Heart left ventricle (tissue), 16 donors: ENCODE measurements around the gene TRAPPC14. TPM values are rescaled to one million over a fixed set of nuclear protein-coding genes. Genes with fewer than 3 reads are reported as not detected.

Experiments used
- ATAC-seq, 4 donors: fragments of 200-7000 bp; cut with Tn5 transposase; one replicate each; pipeline ENCODE4 v1.9.1; 2020 to 2022; ENCODE audit warnings: moderate library complexity in 4 of 4, mild to moderate bottlenecking in 3 of 4, moderate number of reproducible peaks in 1 of 4
- DNase-seq, 5 donors: peaks; one replicate each; pipeline ENCODE4 v3.0.0-alpha.2; 2020
- H3K27ac ChIP-seq, 12 donors: fragments of 200-600 bp; sonication (generic) in 4 of 12; one replicate each; pipeline versions ENCODE4 v1.5.0 to v1.8.0; 2016 to 2022; ENCODE audit warnings: mild to moderate bottlenecking in 2 of 12
- H3K27me3 ChIP-seq, 9 donors: fragments of 200-600 bp; sonication (generic) in 2 of 9; one replicate each; pipeline versions ENCODE4 v1.5.1 to v1.8.0; 2016 to 2022; ENCODE audit warnings: mild to moderate bottlenecking in 3 of 9
- H3K36me3 ChIP-seq, 9 donors: fragments of 200-600 bp; sonication (generic) in 2 of 9; one replicate each; pipeline versions ENCODE4 v1.5.0 to v1.8.0; 2018 to 2022; ENCODE audit warnings: mild to moderate bottlenecking in 2 of 9
- H3K4me1 ChIP-seq, 12 donors: fragments of 200-600 bp; sonication (generic) in 4 of 12; one replicate each; pipeline versions ENCODE4 v1.5.0 to v1.8.0; 2016 to 2022; ENCODE audit warnings: mild to moderate bottlenecking in 3 of 12
- H3K4me3 ChIP-seq, 12 donors: fragments of 200-600 bp; sonication (generic) in 4 of 12; one replicate each; pipeline versions ENCODE4 v1.5.0 to v1.8.0; 2017 to 2022; ENCODE audit warnings: mild to moderate bottlenecking in 9 of 12, moderate library complexity in 4 of 12
- H3K9me3 ChIP-seq, 12 donors: fragments of 200-600 bp; sonication (generic) in 4 of 12; one replicate each; pipeline versions ENCODE4 v1.5.0 to v1.8.0; 2016 to 2022; ENCODE audit warnings: mild to moderate bottlenecking in 1 of 12
- POLR2A ChIP-seq, 2 donors: fragments of 450-650 bp; IDR thresholded peaks; one replicate each; pipeline ENCODE4 v1.6.1; 2017; ENCODE audit warnings: antibody characterized with exemption in 2 of 2, mild to moderate bottlenecking in 2 of 2, moderate library complexity in 2 of 2
- WGBS, 4 donors: extraction: QIAGEN DNeasy Blood & Tissue Kit in 2 of 4; methylation state at CpG; one replicate each; pipeline versions ENCODE4 v1.1.5 to v1.1.7; 2013 to 2018; 5-methylcytosine and 5-hydroxymethylcytosine counted together
- intact Hi-C, 10 donors: fragments of 100-400 bp; cut with DNase I; formaldehyde crosslinking; loops; one replicate each; pipeline versions ENCODE4 v1.11.1 to v1.14.2; 2022
- long read RNA-seq, 3 donors: library from polyadenylated mRNA; unstranded; transcript quantifications; one replicate each; pipeline ENCODE4 v2.0.0, GENCODE V29; 2020 to 2021
- polyA plus RNA-seq, 2 donors: library from polyadenylated mRNA; stranded (reverse); fragments of 200-250 nt; gene quantifications; one replicate each; pipeline ENCODE4 v1.2.3, GENCODE V29; 2013
- total RNA-seq, 9 donors: library from RNA; depleted of rRNA in 2 of 9; stranded (reverse); fragments of >200 nt in 2 of 9; fragmentation: NEBNext Ultra II Directional in 3 of 9; extraction: Animal tissue kit (Norgen Biotek cat#: 25700) in 3 of 9; gene quantifications; one replicate each; pipeline versions ENCODE4 v1.1.0 to v1.2.4, GENCODE V29; 2016 to 2023
- TF ChIP-seq, protein P1 (sequence below), 12 donors: fragments of 200-600 bp; sonication (generic) in 4 of 12; IDR thresholded peaks; one replicate each; pipeline versions ENCODE4 v1.5.0 to v1.8.0; 2018 to 2022; ENCODE audit warnings: antibody characterized with exemption in 12 of 12, mild to moderate bottlenecking in 5 of 12
- donor health status: ischemic (EF 13 %, LVEDD 7.1; RV severe dilation, severe dysfunction).
- donor health status: healthy with polysubstance abuse.
- donor health status: DM: no; HTN: yes; CAD: no.
- donor health status: DM: no; HTN: no; CAD: no.
- donor health status: ischemic (EF 25% LVEDD 6.9; RV normal size, moderate dysfunction).
- donor health status: ischemic (EF 25% LVEDD 5.7; RV mildly dilated, moderate dysfunction).
- donor health status: healthy.
- donor health status: DM: yes; HTN: yes; CAD: no.
- donor health status: ischemic (EF 35%, LVEDD 5.7; RV mildly dilated, moderate dysfunction).
- donor health status: nonischemic (EF 11% LVEDD 7.7; RV severe dilation, severe dysfunction).
- donor health status: DM: yes; HTN: yes; CAD: no.
- donor health status: PGD.
- donor health status: ischemic (EF 29% LVEDD 5.4; RV normal size, mild dysfunction).
- donor health status: nonischemic (EF 23%, LVEDD 6.1; RV moderate dilation, normal function).

The TRAPPC14 gene, protein sequence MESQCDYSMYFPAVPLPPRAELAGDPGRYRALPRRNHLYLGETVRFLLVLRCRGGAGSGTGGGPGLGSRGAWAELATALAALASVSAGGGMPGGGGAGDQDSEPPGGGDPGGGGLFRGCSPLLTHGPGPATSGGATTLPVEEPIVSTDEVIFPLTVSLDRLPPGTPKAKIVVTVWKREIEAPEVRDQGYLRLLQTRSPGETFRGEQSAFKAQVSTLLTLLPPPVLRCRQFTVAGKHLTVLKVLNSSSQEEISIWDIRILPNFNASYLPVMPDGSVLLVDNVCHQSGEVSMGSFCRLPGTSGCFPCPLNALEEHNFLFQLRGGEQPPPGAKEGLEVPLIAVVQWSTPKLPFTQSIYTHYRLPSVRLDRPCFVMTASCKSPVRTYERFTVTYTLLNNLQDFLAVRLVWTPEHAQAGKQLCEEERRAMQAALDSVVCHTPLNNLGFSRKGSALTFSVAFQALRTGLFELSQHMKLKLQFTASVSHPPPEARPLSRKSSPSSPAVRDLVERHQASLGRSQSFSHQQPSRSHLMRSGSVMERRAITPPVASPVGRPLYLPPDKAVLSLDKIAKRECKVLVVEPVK
- total RNA-seq (10 to 100 TPM in 2 of 9 donors, 1 to 10 TPM in 7; 4.0 to 14.9 (median 7.4) TPM), polyA plus RNA-seq (1 to 10 TPM; 6.2 to 9.2 TPM)
- long read RNA-seq, donor 1, partial matches to known transcripts, result 1 of 5 reads
- long read RNA-seq, donor 1, other reads (novel, unspliced or antisense), result 4 of 5 reads
- long read RNA-seq, donor 2, partial matches to known transcripts, result 1 of 6 reads
- long read RNA-seq, donor 2, other reads (novel, unspliced or antisense), result 5 of 6 reads
- long read RNA-seq, donor 3, partial matches to known transcripts, result 2 of 8 reads
- long read RNA-seq, donor 3, other reads (novel, unspliced or antisense), result 5 of 8 reads

DNA sequence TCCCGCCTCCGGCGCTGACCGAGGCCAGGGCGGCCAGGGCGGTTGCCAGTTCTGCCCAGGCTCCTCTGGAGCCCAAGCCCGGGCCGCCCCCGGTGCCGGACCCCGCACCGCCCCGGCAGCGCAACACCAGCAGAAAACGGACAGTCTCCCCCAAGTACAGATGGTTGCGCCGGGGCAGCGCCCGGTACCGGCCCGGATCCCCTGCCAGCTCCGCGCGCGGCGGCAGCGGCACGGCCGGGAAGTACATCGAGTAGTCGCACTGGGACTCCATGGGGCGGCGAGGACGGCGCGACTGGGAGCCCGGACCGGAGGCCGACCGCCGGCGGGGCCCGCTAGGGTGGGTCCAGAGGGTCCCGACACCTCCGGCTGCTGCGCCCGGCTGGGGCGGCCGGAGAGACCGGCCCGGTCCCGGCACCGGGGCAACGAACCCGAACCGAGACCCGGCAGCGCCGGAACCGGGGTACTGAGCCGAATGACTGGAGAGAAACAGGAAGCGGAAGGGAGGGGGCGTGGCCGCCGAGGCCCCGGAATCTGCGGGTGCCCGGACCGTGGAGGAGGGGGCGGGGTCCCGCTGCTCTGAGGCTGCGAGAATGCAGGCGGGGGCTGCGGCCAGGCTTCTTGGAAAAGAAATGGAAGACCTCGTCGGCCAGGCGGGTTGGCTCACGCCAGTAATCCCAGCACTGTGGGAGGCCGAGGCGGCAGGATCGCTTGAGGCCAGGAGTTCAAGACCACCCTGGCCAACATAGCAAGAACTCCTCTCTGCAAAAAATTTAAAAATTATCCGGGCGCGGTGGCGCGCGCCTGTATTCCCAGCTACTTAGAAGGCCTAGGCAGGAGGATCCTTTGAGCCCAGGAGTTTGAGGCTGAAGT, at the start of gene TRAPPC14:
Gene TRAPPC14, minus strand, starts transcription at position 495 of the 870 bp plus-strand sequence. Its CDS starts 224 bp downstream, at position 271.
- peak within 1 kb of the TSS; percentile 56 to 94 (median 82) for H3K27ac ChIP-seq
- ATAC-seq (peak; percentile 86 to 94 (median 91)), DNase-seq (peak; percentile 92 to 97 (median 96))
- TF ChIP-seq, protein P1, sequence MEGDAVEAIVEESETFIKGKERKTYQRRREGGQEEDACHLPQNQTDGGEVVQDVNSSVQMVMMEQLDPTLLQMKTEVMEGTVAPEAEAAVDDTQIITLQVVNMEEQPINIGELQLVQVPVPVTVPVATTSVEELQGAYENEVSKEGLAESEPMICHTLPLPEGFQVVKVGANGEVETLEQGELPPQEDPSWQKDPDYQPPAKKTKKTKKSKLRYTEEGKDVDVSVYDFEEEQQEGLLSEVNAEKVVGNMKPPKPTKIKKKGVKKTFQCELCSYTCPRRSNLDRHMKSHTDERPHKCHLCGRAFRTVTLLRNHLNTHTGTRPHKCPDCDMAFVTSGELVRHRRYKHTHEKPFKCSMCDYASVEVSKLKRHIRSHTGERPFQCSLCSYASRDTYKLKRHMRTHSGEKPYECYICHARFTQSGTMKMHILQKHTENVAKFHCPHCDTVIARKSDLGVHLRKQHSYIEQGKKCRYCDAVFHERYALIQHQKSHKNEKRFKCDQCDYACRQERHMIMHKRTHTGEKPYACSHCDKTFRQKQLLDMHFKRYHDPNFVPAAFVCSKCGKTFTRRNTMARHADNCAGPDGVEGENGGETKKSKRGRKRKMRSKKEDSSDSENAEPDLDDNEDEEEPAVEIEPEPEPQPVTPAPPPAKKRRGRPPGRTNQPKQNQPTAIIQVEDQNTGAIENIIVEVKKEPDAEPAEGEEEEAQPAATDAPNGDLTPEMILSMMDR (IDR thresholded peaks at IDR 0.05), result peak in 1 of 12 donors; percentile 14
- TF ChIP-seq POLR2A (IDR thresholded peaks at IDR 0.05), result peak in 1 of 2 donors; percentile 59
- intact Hi-C loops, result loop anchor here in 1 of 10 donors (1.0 kb wide), 1 partner anchor 19 kb away; the partner anchor contains the start of genes GPC2 and STAG3
- H3K36me3 ChIP-seq, result peaks cover 0 to 35% (median 32%) of the 10 kb centered on the region in 9 donors
- H3K4me3 ChIP-seq, result peak within 1 kb of the TSS; percentile 70 to 99 (median 91)
- peaks cover 0 to 38% (median 15%) of the 10 kb centered on the region in 12 donors for H3K4me1 ChIP-seq
- 2 to 3% (median 2%) methylated on average over 59 to 87 of the region's 87 CpGs for WGBS, 4 donors
- H3K9me3 ChIP-seq, result no peaks in the 10 kb centered on the region
- H3K27me3 ChIP-seq, result no peaks in the 10 kb centered on the region

DNA sequence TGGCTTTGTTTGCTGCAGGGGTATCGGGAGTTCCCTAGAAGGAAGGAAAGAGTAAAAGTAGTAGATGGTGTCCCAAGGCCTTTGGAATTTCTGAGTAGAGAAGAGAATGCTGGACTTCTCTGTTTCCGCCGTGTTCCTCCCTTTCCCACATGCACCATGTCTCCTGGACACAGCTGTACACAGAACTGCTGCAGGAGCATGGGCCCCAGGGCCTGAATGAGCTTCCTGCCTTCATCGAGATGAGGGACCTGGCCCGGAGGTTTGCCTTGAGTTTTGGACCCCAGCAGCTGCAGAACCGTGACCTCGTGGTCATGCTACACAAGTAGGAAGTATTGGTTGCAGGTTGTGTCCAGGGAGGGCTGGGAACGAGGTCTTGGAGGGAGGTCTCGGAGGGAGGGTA, 45.9 kb upstream of the TRAPPC14 start:
- Histone ChIP-seq H3K4me1 (no peaks in the 10 kb centered on the region), H3K27me3 (peaks cover 0 to 7% (median 0%) of the 10 kb centered on the region in 9 donors), H3K27ac (no peak overlapping the region), H3K9me3 (no peaks in the 10 kb centered on the region), H3K36me3 (no peaks in the 10 kb centered on the region), H3K4me3 (no peak overlapping the region)
- WGBS, 4 donors, result 76 to 88% (median 80%) methylated on average over 9 of the region's 9 CpGs
- intact Hi-C loops, result no loop called here
- no peak for TF ChIP-seq POLR2A (IDR thresholded peaks at IDR 0.05)
- TF ChIP-seq, protein P1 (IDR thresholded peaks at IDR 0.05), result no peak
- DNase-seq (no peak), ATAC-seq (no peak)

DNA sequence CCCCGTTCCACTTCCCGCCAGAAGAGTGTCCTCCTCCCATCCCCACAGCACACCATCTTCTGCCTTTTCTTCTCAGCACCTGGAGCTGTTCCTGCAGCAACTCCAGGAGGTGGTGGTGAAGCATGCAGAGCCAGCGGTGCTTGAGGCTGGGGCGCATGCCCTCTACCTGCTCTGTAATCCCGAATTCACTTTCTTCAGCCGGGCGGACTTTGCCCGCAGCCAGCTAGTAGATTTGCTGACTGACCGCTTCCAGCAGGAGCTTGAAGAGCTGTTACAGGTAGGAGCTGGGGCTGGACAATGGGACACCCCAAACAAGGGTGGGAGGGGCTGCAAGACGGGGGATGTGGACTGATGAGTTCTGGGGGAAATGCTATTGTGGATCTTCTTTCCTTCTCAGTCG, 42.2 kb upstream of the TRAPPC14 start:
- TF ChIP-seq, protein P1 (IDR thresholded peaks at IDR 0.05), result no peak
- no peak for TF ChIP-seq POLR2A (IDR thresholded peaks at IDR 0.05)
- H3K9me3 ChIP-seq, result no peaks in the 10 kb centered on the region
- ATAC-seq (no peak), DNase-seq (no peak)
- no peak overlapping the region for H3K4me3 ChIP-seq
- H3K36me3 ChIP-seq, result no peaks in the 10 kb centered on the region
- 84 to 87% (median 86%) methylated on average over 11 of the region's 11 CpGs for WGBS, 4 donors
- intact Hi-C loops, result no loop called here
- no peaks in the 10 kb centered on the region for H3K4me1 ChIP-seq
- no peaks in the 10 kb centered on the region for H3K27me3 ChIP-seq
- H3K27ac ChIP-seq, result no peak overlapping the region
